K562 (cell line): ENCODE measurements around the gene TNFAIP8L2. TPM values are rescaled to one million over a fixed set of nuclear protein-coding genes. Genes with fewer than 3 reads are reported as not detected.

Experiments
- ARHGAP35 ChIP-seq: fragments of 450-650 bp; IDR thresholded peaks from 2 replicates; pipeline ENCODE4 v1.6.1; 2018; ENCODE audit not compliant: partially characterized antibody
- ATF7 ChIP-seq: fragments of 450-650 bp; IDR thresholded peaks from 2 replicates; pipeline ENCODE4 v1.7.1; 2014; ENCODE audit warnings: mild to moderate bottlenecking, moderate library complexity
- BMI1 ChIP-seq: fragments of 150-350 bp; IDR thresholded peaks from 2 replicates; pipeline ENCODE4 v1.6.1; 2014; ENCODE audit warnings: low read length
- CCAR2 ChIP-seq: fragments of 200-400 bp; formaldehyde crosslinking; IDR thresholded peaks from 2 replicates; pipeline ENCODE4 v1.6.1; 2017; ENCODE audit warnings: mild to moderate bottlenecking, low read depth, low read length
- CHD1 ChIP-seq: fragments of 200-600 bp; sonication (generic); IDR thresholded peaks from one replicate; pipeline ENCODE4 v1.6.1; 2012; ENCODE audit warnings: mild to moderate bottlenecking, moderate library complexity, low read length, inconsistent platforms
- DDX20 ChIP-seq: fragments of 450-650 bp; IDR thresholded peaks from 2 replicates; pipeline ENCODE4 v1.6.1; 2016; ENCODE audit warnings: missing genetic modification characterization, low read depth, mild to moderate bottlenecking, missing compliant biosample characterization, moderate library complexity
- EHMT2 ChIP-seq: fragments of 450-650 bp; IDR thresholded peaks from 2 replicates; pipeline ENCODE4 v1.6.1; 2018; ENCODE audit warnings: antibody characterized with exemption
- FOXJ2 ChIP-seq: fragments of 200-800 bp; sonication (Bioruptor generic); IDR thresholded peaks from 2 replicates; pipeline ENCODE4 v1.6.1; 2016; ENCODE audit warnings: missing genetic modification characterization, missing compliant biosample characterization
- MYC ChIP-seq, 2 experiments: fragments of 250-450 bp in 1 of 2; sonication (Bioruptor Pico) in 1 of 2; IDR thresholded peaks; 2 replicates each; pipeline versions ENCODE4 v1.5.1 to v1.6.1; 2012 to 2021; ENCODE audit warnings: low read depth in 2 of 2, borderline replicate concordance in 1 of 2, improper control_type of control experiment in 1 of 2, low read length in 1 of 2, mild to moderate bottlenecking in 1 of 2, moderate library complexity in 1 of 2
- NCOA4 ChIP-seq: fragments of 450-650 bp; IDR thresholded peaks from 2 replicates; pipeline ENCODE4 v1.6.1; 2018; ENCODE audit warnings: mild to moderate bottlenecking; ENCODE audit not compliant: partially characterized antibody
- NCOR1 ChIP-seq: fragments of 450-650 bp; IDR thresholded peaks from 2 replicates; pipeline ENCODE4 v1.6.1; 2016; ENCODE audit warnings: mild to moderate bottlenecking, moderate library complexity
- NEUROD1 ChIP-seq: fragments of 150-350 bp; IDR thresholded peaks from 2 replicates; pipeline ENCODE4 v1.6.1; 2014; ENCODE audit warnings: borderline replicate concordance, low read length, low read depth; ENCODE audit not compliant: partially characterized antibody
- NFE2 ChIP-seq: IDR thresholded peaks from 2 replicates; pipeline ENCODE4 v1.6.1; 2014; ENCODE audit warnings: antibody characterized with exemption, low read depth
- NR2C1 ChIP-seq, 2 experiments: fragments of 450-650 bp; IDR thresholded peaks; 2 replicates each; pipeline ENCODE4 v1.6.1; 2017; ENCODE audit warnings: mild to moderate bottlenecking in 2 of 2, antibody characterized with exemption in 1 of 2, inconsistent platforms in 1 of 2, missing compliant biosample characterization in 1 of 2, missing genetic modification characterization in 1 of 2
- PHF20 ChIP-seq: fragments of 450-650 bp; IDR thresholded peaks from 2 replicates; pipeline ENCODE4 v1.6.1; 2018; ENCODE audit not compliant: partially characterized antibody
- POLR3G ChIP-seq: IDR thresholded peaks from 2 replicates; pipeline ENCODE4 v1.6.1; 2011; ENCODE audit not compliant: insufficient read length, insufficient replicate concordance; ENCODE audit errors: extremely low read depth
- PURB ChIP-seq: sonication (generic); formaldehyde crosslinking; IDR thresholded peaks from 2 replicates; pipeline ENCODE4 v1.9.0; 2021; ENCODE audit warnings: low read depth, mild to moderate bottlenecking, missing genetic modification reagents
- TCF7 ChIP-seq: sonication (generic); IDR thresholded peaks from 2 replicates; pipeline ENCODE4 v1.6.1; 2016; ENCODE audit warnings: antibody characterized with exemption, borderline replicate concordance
- THRAP3 ChIP-seq: fragments of 450-650 bp; IDR thresholded peaks from 2 replicates; pipeline ENCODE4 v1.6.1; 2016; ENCODE audit warnings: mild to moderate bottlenecking, inconsistent platforms, borderline replicate concordance
- TOE1 ChIP-seq, 2 experiments: fragments of 450-650 bp in 1 of 2; sonication (generic) in 1 of 2; formaldehyde crosslinking in 1 of 2; IDR thresholded peaks; 2 replicates each; pipeline versions ENCODE4 v1.7.1 to v1.8.0; 2016 to 2022; ENCODE audit warnings: borderline replicate concordance in 2 of 2, mild to moderate bottlenecking in 2 of 2, antibody characterized with exemption in 1 of 2, inconsistent platforms in 1 of 2, low read depth in 1 of 2, missing genetic modification reagents in 1 of 2, moderate library complexity in 1 of 2
- WHSC1 ChIP-seq: IDR thresholded peaks from one replicate; pipeline ENCODE4 v1.6.1; 2012; ENCODE audit warnings: low read length, control low read depth, inconsistent platforms
- ZC3H11A ChIP-seq: IDR thresholded peaks from 2 replicates; pipeline ENCODE4 v1.6.1; 2012; ENCODE audit warnings: low read depth, low read length, improper control_type of control experiment
- ZNF224 ChIP-seq: sonication (generic); formaldehyde crosslinking; IDR thresholded peaks from 2 replicates; pipeline ENCODE4 v1.8.0; 2022; ENCODE audit warnings: mild to moderate bottlenecking, missing genetic modification reagents
- ZNF589 ChIP-seq: fragments of 200-800 bp; sonication (Bioruptor generic); IDR thresholded peaks from 2 replicates; pipeline ENCODE4 v1.6.1; 2016; ENCODE audit warnings: low read depth, missing genetic modification characterization, missing compliant biosample characterization
- ZNF778 ChIP-seq: fragments of 450-650 bp; formaldehyde crosslinking; IDR thresholded peaks from 2 replicates; pipeline ENCODE4 v1.4.0; 2020; ENCODE audit warnings: mild to moderate bottlenecking, moderate library complexity
- polyA plus RNA-seq, 8 experiments: library from polyadenylated mRNA; depleted of rRNA in 4 of 8; stranded (reverse) in 5 of 8; unstranded in 3 of 8; fragments of >200 nt; fragmentation: Nextera tagmentation in 2 of 8; fragmentation: Illumina TruSeq in 1 of 8; extraction: Ambion mirVana in 2 of 8; extraction: Trizol in 1 of 8; gene quantifications; 2 replicates each; pipeline versions ENCODE4 v1.2.1 to v1.2.3, GENCODE V29; 2011 to 2014; ENCODE audit warnings: inconsistent platforms in 1 of 8, missing spikeins in 1 of 8
- total RNA-seq, 7 experiments: library from RNA; depleted of rRNA in 6 of 7; stranded (reverse); fragments of >200 nt in 6 of 7; fragmentation: Illumina TruSeq in 2 of 7; extraction: Trizol in 2 of 7; gene quantifications; 2 replicates each; pipeline versions ENCODE4 v1.2.1 to v1.2.3, GENCODE V29; 2011 to 2021; ENCODE audit warnings: low replicate concordance in 1 of 7
- TF ChIP-seq, protein P1 (sequence below): fragments of 250-450 bp; sonication (Bioruptor Pico); IDR thresholded peaks from 2 replicates; pipeline ENCODE4 v1.5.0; 2021; ENCODE audit warnings: mild to moderate bottlenecking, moderate library complexity

The TNFAIP8L2 gene
- total and polyA plus RNA-seq, 9 of the 15 experiments (the other 6 are each of a cell fraction or from before 2014, with no cell fraction given) = 0.05 to 1.7 (median 0.52) TPM

- TF ChIP-seq, protein P1, sequence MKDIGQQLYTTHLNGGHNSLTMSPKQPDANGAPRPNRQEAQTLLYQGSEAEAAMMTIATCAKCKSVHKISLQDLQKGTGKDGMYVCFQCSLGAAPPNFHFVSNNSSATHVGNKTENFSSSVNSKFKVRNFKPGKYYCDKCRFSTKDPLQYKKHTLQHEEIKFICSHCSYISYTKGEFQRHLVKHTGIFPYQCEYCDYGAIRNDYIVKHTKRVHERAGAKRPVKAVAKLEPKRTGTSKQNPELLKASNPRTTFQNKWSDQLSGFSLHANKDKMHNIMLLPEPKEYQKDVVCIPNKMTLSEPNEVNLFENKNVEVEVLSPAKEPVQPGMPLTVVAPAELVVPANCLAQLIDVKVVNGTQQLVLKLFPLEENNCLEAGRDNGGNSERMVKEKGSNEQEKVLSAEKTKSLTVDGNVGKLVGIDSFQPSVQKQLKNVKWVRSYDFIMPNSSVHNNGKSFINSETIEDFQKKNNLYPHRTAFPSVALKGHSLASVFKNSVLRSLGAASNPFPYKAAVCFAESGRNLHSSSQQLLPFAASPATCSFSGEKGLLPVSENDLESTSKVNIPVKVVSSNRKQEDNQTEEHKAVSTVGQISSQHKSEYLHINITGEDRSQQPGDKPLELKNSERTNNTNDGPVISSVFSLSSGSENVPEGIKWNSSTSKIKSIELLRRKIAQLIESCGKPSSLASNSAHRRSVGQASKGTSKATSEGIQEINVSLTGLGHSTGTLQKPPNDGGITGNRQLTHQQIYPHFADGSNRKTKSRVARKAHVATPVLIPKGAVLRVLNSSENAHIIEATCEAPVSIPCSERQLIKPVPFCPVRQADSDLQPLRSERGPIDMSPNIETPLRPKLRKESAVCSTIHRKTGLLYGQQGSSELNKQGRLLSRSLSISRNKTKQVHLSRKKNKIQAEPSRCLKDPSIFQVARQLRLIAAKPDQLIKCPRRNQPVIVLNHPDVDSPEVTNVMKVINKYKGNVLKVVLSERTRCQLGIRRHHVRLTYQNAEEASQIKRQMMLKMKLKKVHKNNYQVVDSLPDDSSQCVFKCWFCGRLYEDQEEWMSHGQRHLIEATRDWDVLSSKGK (CRISPR knock-in tag) = no peak
- TF ChIP-seq ARHGAP35 (no peak), TOE1 (IDR thresholded peaks at IDR 0.05; ENCODE audit: borderline replicate concordance) (peak; percentile 97), TOE1 (CRISPR knock-in tag; IDR thresholded peaks at IDR 0.05; ENCODE audit: borderline replicate concordance, low read depth) (no peak), ZNF778 (CRISPR knock-in tag) (no peak), PHF20 (no peak), TCF7 (no peak), CHD1 (no peak), NCOA4 (no peak), NCOR1 (no peak), WHSC1 (no peak), POLR3G (no peak), PURB (CRISPR knock-in tag) (no peak), ZNF224 (no peak), ZC3H11A (no peak), MYC (IDR thresholded peaks at IDR 0.05; ENCODE audit: low read depth, low read length) (no peak), MYC (CRISPR knock-in tag; IDR thresholded peaks at IDR 0.05; ENCODE audit: borderline replicate concordance, low read depth) (no peak), EHMT2 (no peak), THRAP3 (no peak), BMI1 (no peak), FOXJ2 (no peak), CCAR2 (no peak), ATF7 (no peak), NEUROD1 (no peak), NR2C1 (IDR thresholded peaks at IDR 0.05) (no peak; the same call in 1 of the 2 replicates), NR2C1 (tag; IDR thresholded peaks at IDR 0.05) (peak; percentile 45; the same call in 1 of the 2 replicates), DDX20 (tag) (no peak), NFE2 (no peak), ZNF589 (no peak)
Observed at GRCh38 chr1:151198254-151199127, 42.0 kb downstream of the TNFAIP8L2 start, which contains the start of gene PIP5K1A (continued).
